DND-41 (cell line): ENCODE data around the gene EMP2.

Experiments used
- CTCF ChIP-seq: IDR thresholded peaks from 2 replicates; pipeline ENCODE4 v1.5.1; 2012; ENCODE audit warnings: borderline replicate concordance, low read length, moderate library complexity, mild to moderate bottlenecking; ENCODE audit not compliant: poor library complexity, severe bottlenecking; ENCODE audit errors: extremely low read depth
- EZH2 ChIP-seq: IDR thresholded peaks from 3 replicates; pipeline ENCODE4 v1.6.1; 2012; ENCODE audit warnings: borderline replicate concordance, low read depth, mild to moderate bottlenecking, moderate library complexity, low read length, inconsistent platforms; ENCODE audit not compliant: severe bottlenecking

GRCh38 chr16:10561001-10561400, 19.4 kb downstream of the EMP2 start:
- TF ChIP-seq CTCF = no peak
- no peak for TF ChIP-seq EZH2
